Measurements from ENCODE around the gene CAPNS2. TPM values are rescaled to one million over a fixed set of nuclear protein-coding genes. Genes with fewer than 3 reads are reported as not detected.

Gene CAPNS2
- not detected in 5 replicates for total RNA-seq (2022; extraction: Qiagen RNA extraction; ENCODE audit: low read depth)

DNA sequence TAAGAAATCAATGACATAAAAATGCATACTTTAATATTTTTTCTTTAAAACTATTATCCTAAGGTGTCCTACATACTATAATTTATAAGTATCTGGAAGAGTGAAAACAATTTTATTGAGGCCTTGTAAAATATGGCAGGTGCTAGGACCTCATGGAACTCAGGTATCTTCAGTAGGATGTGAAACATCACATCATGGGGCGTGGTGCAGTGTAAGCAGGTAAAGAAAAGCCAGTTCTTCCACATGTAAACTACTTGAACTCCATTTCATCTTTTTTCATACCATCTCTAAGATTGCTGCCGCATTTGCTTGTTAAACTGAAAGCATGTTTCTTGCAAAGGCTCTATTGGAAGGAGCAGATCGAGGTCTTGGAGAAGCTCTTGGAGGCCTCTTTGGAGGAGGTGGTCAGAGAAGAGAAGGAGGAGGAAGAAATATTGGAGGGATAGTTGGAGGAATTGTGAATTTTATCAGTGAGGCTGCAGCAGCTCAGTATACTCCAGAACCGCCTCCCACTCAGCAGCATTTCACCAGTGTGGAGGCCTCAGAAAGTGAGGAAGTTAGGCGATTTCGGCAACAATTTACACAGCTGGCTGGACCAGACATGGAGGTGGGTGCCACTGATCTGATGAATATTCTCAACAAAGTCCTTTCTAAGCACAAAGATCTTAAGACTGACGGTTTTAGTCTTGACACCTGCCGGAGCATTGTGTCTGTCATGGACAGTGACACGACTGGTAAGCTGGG, at the start of gene CAPNS2:
CAPNS2 (plus strand) TSS at position 253 of the 744 bp plus-strand sequence; CDS start at position 326, 73 bp downstream.

Other genes with a start within 250 kb of the CAPNS2 start
- not detected in 5 replicates for gene IRX6, start 242.5 kb upstream of the CAPNS2 start, total RNA-seq (2022; extraction: Qiagen RNA extraction; ENCODE audit: low read depth)
- gene MMP2, start 87.5 kb upstream of the CAPNS2 start, total RNA-seq (2022; extraction: Qiagen RNA extraction; ENCODE audit: low read depth) = 6.6 to 14.2 TPM (median 9.3 TPM) in 5 replicates
- gene LPCAT2, start 57.6 kb upstream of the CAPNS2 start, total RNA-seq (2022; extraction: Qiagen RNA extraction; ENCODE audit: low read depth) = 5.7 to 6.5 TPM (median 6.0 TPM) in 5 replicates
- gene SLC6A2, start 89.3 kb downstream of the CAPNS2 start, total RNA-seq (2022; extraction: Qiagen RNA extraction; ENCODE audit: low read depth) = 0.06 to 0.10 TPM in 2 of 5 replicates, not detected in the others